Measurements from ENCODE around the gene UBE3A.

Gene UBE3A

DNA sequence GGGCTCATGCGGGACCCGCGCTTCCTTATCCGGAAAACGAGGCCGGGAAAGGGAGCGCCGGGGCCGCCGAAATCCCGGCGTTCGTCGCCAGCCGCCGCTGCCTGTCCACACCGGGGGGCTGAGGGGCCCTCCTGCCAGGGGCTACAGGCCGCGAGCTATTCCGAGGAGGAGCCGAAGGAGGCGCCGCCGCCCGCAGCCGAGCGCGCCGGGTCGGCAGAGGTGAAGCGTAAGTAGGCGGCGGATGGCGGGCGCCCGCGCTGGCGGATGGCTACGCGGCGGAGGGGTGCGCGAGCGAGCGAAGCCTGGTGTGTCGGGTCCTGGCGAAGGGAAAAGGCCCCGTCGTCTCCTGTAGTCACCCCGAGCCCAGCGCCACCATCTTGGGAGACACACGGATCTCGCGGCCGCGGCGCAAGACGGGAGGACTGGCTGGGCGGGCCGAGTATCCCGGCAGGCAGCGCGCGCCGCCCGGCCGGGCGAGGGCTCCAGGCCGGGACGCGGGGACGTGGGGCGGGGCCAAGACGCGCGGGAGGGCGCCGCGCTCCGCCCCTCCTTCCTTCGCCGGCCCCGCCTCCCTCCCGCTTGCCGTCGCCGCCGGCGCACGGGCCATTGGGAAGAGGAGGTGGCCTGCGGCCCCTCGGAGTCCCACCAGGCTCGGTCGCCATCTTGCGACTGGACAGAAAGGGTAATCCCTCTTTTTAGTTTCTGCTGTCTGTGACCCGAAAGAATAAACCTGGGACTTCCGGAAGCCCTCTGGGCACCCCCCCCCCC lies at the start of gene UBE3A:
Gene UBE3A (minus strand): TSS at position 424 of the 768 bp plus-strand sequence. CDS start 29,917 bp downstream, outside the sequence.
- peaks cover 15% of the 10 kb centered on the region for H3K36me3 Mint-ChIP-seq
- H3K27me3 Mint-ChIP-seq, result no peaks in the 10 kb centered on the region
- H3K27ac Mint-ChIP-seq, result peak within 1 kb of the TSS; percentile 97
- peak; percentile 89 for DNase-seq
- peak within 1 kb of the TSS; percentile 97 for H3K4me3 Mint-ChIP-seq
- CTCF ChIA-PET, result interaction anchor here (0.7 kb wide), 1 partner anchor 410 kb away, joined by 4 read pairs; no protein-coding TSS in a partner anchor
- no peaks in the 10 kb centered on the region for H3K9me3 Mint-ChIP-seq
- peaks cover 33% of the 10 kb centered on the region for H3K4me1 Mint-ChIP-seq

DNA sequence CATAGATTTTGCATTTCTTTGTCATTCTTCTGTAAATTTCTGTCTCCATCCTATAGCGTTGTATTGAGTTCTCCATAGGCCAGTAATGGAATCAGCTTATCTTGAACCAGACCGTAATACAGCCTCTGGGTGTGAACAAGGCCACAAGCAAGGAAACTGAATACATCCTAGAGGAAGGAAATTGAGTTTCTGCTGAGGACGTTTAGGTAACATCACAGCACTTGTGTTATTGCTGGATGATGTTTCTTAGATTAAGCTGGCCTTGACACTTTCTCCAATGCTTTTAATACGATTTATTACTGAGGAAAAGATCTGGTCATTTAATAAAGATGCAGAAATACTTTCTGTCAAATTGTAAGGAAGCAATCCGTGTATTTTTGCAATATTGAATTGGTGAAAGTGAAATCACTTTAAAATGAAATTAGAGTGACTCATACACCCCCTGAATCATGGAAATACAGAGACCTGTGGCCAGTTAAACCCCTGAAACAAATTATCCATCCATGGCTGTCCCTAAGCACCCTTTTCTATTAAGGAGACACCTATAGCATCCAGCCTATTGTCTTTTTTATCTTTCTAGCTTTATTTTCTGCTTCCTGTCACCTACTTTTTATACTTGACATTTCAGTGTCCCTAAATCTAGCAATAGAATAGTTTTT lies 48.5 kb upstream of the UBE3A start:
- Mint-ChIP-seq H3K36me3 (no peaks in the 10 kb centered on the region), H3K27me3 (no peaks in the 10 kb centered on the region), H3K27ac (no peak overlapping the region), H3K4me1 (no peaks in the 10 kb centered on the region), H3K4me3 (no peak overlapping the region), H3K9me3 (peaks cover 5% of the 10 kb centered on the region)
- CTCF ChIA-PET, result no interaction called here
- no peak for DNase-seq

DNA sequence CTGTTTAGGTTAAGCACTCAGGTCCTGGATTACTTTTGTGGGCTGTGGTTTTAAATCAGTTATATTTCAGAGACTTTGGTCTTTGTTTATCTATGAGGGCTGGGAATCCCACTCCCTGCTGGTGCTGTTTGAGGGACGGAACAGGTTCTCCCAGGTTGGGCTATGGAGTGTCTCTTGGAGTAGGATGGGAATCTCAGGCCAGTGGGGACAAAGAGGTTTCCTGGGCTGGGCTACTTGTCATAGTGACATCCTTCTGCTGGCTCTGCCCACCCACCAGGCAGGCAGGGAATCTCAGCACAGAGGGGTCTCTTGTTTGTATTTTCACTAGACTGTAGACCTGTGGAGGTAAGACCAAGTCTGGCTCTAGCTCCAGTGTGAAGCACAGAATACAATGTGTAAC lies 47.2 kb upstream of the UBE3A start:
- Mint-ChIP-seq H3K9me3 (peaks cover 5% of the 10 kb centered on the region), H3K27me3 (no peaks in the 10 kb centered on the region), H3K4me3 (no peak overlapping the region), H3K4me1 (no peaks in the 10 kb centered on the region), H3K36me3 (no peaks in the 10 kb centered on the region), H3K27ac (no peak overlapping the region)
- CTCF ChIA-PET, result no interaction called here
- DNase-seq, result no peak

DNA sequence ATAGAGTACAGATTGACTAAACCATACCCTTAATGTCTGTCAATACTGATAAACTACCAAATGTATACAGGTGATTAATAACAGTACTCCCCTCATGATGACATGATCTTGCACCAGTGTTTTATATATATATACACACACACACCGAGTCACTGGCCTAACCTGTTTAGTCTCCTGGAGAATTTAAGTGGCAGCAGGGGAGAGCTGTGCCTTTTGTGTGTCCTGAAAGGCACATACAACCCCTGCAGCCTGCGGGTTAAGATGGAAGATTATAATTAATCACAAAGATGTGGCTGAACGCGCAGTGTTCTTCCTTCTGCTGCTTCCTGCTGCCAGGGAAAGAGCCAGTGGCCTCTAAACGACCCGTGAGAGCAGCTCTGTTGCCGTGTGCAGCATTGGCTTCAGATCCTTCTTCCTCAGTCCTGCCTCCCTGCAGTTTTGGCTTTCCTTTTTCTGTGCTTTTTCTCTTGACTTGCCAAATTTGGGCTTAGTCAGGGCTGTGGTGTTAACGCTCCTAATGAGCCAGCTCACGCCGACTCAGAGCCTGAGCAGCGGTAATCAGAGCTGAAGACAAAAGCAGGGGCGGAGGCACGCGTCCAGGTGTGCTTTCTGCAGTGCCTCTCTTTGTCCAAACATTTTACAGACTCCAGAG lies 42.5 kb upstream of the UBE3A start:
- Mint-ChIP-seq H3K4me3 (no peak overlapping the region), H3K36me3 (no peaks in the 10 kb centered on the region), H3K27me3 (no peaks in the 10 kb centered on the region), H3K9me3 (peaks cover 2% of the 10 kb centered on the region), H3K4me1 (no peaks in the 10 kb centered on the region), H3K27ac (no peak overlapping the region)
- no peak for DNase-seq
- CTCF ChIA-PET, result no interaction called here

DNA sequence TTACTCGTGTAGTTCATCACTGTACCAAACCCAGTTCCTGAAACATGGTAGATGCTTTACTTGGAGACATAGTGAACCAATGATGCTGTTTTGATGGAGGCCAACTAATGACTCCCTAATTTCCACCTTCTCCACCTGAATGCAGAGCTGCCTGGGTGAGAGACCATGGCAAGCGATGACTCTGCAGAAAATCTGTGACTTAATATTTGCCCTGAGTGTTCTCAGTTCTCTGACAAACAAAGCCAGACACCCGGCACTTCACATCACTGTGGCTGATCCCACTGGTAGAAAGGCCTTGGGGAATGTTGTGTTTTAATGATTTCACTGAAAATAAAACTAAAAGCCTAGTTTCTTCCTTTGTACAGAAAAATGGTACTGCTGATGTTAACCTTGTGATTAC lies 39.5 kb upstream of the UBE3A start:
- H3K27ac Mint-ChIP-seq, result no peak overlapping the region
- H3K4me1 Mint-ChIP-seq, result no peaks in the 10 kb centered on the region
- no peaks in the 10 kb centered on the region for H3K27me3 Mint-ChIP-seq
- DNase-seq, result no peak
- no peaks in the 10 kb centered on the region for H3K9me3 Mint-ChIP-seq
- H3K36me3 Mint-ChIP-seq, result no peaks in the 10 kb centered on the region
- CTCF ChIA-PET, result no interaction called here
- no peak overlapping the region for H3K4me3 Mint-ChIP-seq

DNA sequence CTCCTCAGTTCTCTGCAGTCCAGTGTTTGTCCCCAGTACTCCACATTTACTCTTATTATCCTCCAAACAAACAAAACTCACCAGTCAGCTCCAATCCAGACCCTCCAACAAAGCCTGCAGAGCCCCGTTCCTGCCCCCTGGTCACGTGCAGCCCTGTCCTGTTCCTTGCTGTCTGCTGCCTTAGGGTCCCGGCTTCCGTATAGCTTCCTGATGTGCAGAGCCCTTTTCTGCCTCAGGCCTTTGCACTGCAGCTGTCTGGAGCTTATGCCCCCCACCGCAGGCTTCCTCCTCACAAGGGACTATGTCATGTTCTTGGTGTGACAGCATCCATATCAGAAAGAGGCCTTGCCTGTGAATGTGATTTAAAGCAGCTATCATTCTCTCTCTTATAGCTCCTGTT lies 39.0 kb upstream of the UBE3A start:
- CTCF ChIA-PET, result no interaction called here
- no peak for DNase-seq
- H3K27ac Mint-ChIP-seq, result no peak overlapping the region
- no peaks in the 10 kb centered on the region for H3K27me3 Mint-ChIP-seq
- no peaks in the 10 kb centered on the region for H3K4me1 Mint-ChIP-seq
- H3K36me3 Mint-ChIP-seq, result no peaks in the 10 kb centered on the region
- H3K4me3 Mint-ChIP-seq, result no peak overlapping the region
- H3K9me3 Mint-ChIP-seq, result peaks cover 2% of the 10 kb centered on the region

DNA sequence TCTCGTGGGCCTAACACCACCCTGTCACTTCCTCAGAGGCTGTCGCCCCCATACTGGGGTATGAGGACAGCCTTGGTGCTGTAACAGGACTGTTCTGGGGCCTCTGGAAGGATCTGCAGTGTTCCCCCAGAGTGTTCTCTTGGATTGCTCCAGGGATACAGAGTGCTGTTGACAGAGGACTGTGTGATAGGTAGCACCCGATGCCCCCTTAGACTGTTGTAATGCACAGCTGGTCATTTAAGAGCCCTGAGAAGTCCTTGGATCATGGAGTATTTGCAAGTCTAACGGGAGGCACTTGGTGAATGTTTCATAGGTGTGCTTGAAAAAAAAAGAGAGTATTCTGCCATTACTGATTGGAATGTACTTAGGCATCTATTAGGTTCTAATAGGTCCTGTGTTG lies 35.4 kb upstream of the UBE3A start:
- no peak overlapping the region for H3K4me3 Mint-ChIP-seq

DNA sequence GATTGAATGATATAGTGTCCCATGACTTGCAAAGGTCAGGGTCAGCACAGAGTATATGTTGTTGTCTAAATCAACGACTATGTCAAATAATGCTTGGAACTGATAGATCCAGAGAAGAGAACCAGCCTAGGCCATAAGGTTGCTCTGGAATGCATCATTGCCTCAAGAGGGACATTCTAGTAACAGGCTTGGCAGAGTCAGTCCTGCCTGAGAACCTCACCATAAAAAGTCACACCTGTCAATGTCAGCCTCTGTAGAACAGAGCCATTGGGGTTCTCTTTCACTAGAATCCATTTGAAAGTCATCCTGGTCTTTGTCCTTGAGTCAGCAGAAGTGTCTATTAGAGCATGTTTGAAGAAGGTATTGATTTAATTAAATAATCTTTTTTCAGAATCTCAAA lies 31.4 kb upstream of the UBE3A start:
- no peak overlapping the region for H3K27ac Mint-ChIP-seq
- CTCF ChIA-PET, result no interaction called here
- H3K9me3 Mint-ChIP-seq, result peaks cover 4% of the 10 kb centered on the region
- no peaks in the 10 kb centered on the region for H3K4me1 Mint-ChIP-seq
- H3K4me3 Mint-ChIP-seq, result no peak overlapping the region
- DNase-seq, result no peak
- H3K36me3 Mint-ChIP-seq, result no peaks in the 10 kb centered on the region
- no peaks in the 10 kb centered on the region for H3K27me3 Mint-ChIP-seq

More for the DNA sequence above, 35.4 kb upstream of the UBE3A start:
- DNase-seq, result no peak
- Mint-ChIP-seq H3K27me3 (no peaks in the 10 kb centered on the region), H3K36me3 (no peaks in the 10 kb centered on the region), H3K4me1 (no peaks in the 10 kb centered on the region), H3K27ac (no peak overlapping the region), H3K9me3 (peaks cover 4% of the 10 kb centered on the region)
- CTCF ChIA-PET, result no interaction called here

DNA sequence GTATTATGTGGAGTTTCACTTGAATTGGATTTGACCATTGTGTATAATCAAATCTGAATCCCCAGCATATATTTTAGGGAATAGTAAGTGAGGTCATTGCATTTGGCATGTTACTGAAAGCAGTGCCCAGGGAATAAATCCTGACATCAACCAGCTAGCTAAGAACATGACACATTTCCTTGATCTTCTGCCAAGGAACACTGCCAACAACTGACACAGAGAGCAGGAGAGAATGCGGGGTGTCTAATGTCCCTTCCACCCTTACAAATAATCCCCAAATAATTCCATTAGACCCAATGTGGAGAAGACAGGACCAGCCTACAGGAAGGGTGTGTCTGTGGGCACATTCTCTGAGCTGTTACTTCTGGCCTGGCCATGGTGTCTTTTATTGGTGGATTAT lies 30.6 kb upstream of the UBE3A start:
- Mint-ChIP-seq H3K36me3 (no peaks in the 10 kb centered on the region), H3K4me1 (no peaks in the 10 kb centered on the region), H3K9me3 (peaks cover 4% of the 10 kb centered on the region), H3K4me3 (no peak overlapping the region), H3K27me3 (no peaks in the 10 kb centered on the region), H3K27ac (no peak overlapping the region)
- no peak for DNase-seq
- CTCF ChIA-PET, result no interaction called here

DNA sequence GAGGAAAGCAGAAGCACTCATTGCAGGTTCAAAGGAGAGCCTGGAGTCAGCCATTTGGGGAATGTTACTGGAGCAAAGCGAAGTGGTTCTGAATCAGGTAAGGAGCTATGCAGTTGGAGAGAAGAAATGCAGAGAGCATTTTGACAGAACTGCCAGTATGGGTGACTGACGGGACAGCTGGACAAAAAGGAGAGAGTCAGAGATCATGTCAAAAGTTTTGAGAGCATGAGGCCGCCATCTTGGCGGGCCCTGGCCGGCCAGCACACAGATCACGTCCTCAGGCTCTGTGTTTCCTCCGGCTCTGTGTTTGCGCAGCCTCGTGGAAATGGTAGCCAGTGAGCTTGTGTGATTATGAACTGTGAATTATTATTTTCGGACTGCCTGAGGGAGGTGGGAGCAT lies 29.8 kb upstream of the UBE3A start:
- no peak overlapping the region for H3K27ac Mint-ChIP-seq
- CTCF ChIA-PET, result no interaction called here
- H3K27me3 Mint-ChIP-seq, result no peaks in the 10 kb centered on the region
- H3K4me3 Mint-ChIP-seq, result no peak overlapping the region
- H3K4me1 Mint-ChIP-seq, result no peaks in the 10 kb centered on the region
- H3K9me3 Mint-ChIP-seq, result peaks cover 4% of the 10 kb centered on the region
- H3K36me3 Mint-ChIP-seq, result no peaks in the 10 kb centered on the region
- no peak for DNase-seq

DNA sequence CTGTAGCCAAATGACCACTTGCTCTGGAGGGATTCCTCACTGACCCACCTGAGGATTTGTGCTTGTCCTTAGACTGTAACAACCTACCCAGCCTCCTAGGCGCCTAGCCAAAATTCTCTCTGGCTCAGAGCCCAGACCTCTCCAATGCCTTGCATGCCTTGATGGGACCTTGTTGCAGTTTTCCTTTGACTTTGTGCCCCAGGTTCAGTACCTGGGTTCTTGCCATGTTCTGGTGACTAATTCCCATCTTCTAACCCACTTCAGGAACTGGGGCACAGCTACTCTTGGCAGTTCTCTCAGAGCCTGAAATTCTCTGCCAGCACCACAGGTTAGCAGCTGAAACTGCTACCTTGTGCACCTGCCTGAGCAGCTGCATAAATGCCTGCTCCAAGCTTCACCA lies 27.0 kb upstream of the UBE3A start:
- Mint-ChIP-seq H3K27ac (no peak overlapping the region), H3K9me3 (no peaks in the 10 kb centered on the region), H3K4me3 (no peak overlapping the region), H3K36me3 (no peaks in the 10 kb centered on the region), H3K4me1 (no peaks in the 10 kb centered on the region), H3K27me3 (no peaks in the 10 kb centered on the region)
- no peak for DNase-seq
- CTCF ChIA-PET, result no interaction called here

DNA sequence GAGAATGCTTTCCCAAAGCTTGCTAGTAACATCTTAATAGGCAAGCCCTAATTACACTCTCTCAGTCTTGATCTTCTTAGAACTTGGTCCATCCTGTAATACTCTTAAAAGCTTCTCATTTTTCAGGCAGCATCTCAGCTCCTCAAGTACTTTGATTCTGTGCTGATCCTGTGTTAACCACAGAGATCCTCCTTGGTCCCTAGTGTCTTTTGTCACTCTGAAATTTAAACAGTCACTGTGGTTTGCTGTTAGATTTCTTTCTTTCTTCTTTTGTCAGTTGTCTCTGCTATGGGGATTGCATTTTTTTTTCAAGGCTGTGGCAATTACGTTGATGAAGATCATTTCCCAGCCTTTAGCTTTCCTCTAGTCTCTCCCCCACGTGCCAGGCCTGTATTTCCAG lies 26.0 kb upstream of the UBE3A start:
- Mint-ChIP-seq H3K27me3 (no peaks in the 10 kb centered on the region), H3K36me3 (no peaks in the 10 kb centered on the region), H3K27ac (no peak overlapping the region), H3K4me1 (no peaks in the 10 kb centered on the region), H3K4me3 (no peak overlapping the region), H3K9me3 (no peaks in the 10 kb centered on the region)
- DNase-seq, result no peak
- CTCF ChIA-PET, result no interaction called here

DNA sequence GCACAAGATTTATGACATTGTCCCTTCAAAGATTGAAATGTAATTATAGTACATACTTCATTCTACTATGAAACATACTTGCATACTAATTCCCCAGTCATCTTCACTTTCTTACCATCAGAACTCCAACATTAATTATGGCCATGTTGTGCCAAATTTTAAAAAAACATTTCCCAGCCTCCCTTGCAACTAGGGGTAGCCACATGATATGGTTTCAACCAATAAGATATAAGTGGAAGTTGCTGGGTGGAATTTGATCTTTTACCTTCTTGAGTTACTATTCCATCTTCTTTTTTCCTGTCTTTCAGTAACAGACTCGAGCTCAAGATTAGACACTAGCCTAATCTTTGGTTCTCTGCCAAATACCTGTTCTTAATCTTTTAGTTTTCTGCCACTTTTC lies 25.6 kb upstream of the UBE3A start:
- no peak overlapping the region for H3K27ac Mint-ChIP-seq
- no peaks in the 10 kb centered on the region for H3K27me3 Mint-ChIP-seq
- H3K4me1 Mint-ChIP-seq, result no peaks in the 10 kb centered on the region
- H3K9me3 Mint-ChIP-seq, result no peaks in the 10 kb centered on the region
- CTCF ChIA-PET, result no interaction called here
- no peak for DNase-seq
- no peak overlapping the region for H3K4me3 Mint-ChIP-seq
- H3K36me3 Mint-ChIP-seq, result no peaks in the 10 kb centered on the region

DNA sequence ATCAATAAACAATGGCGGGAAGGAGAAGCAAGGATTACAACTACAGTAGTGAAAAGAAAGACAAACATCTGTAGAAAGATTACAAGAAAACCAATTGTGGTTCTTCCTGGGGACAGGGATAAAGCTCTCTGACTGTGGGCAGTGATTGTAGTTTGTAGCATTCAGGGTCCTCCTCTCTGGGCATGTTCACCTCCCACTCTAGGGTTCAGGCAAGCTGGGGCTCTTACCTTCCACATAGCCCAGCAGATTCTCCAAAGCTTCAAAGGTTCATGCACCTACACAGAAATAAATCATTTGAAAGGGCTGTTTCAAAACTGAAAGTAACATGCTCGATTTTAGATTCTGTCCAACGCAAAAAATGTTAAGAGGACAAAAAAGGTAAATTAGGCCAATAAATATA lies 17.4 kb upstream of the UBE3A start:
- Mint-ChIP-seq H3K4me1 (no peaks in the 10 kb centered on the region), H3K9me3 (peaks cover 3% of the 10 kb centered on the region), H3K4me3 (no peak overlapping the region), H3K27ac (no peak overlapping the region), H3K36me3 (no peaks in the 10 kb centered on the region), H3K27me3 (no peaks in the 10 kb centered on the region)
- CTCF ChIA-PET, result no interaction called here
- no peak for DNase-seq

DNA sequence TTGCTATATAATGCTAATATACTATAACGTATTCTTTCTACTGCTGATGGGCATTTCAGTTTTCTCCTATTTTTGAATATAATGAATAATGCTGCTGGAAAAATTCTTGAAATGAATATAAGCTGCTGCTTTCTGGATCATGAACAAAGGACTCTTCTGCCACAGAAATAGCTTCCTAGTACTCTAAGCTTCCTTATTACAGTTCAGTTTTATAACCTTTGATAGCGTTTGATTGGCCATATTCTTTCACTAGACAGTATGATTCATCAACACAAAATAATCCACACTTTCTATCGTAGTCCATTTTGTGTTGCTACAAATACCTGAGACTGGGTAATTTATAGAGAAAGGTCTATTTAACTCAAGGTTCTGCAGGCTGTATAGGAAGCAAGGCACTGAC lies 16.4 kb upstream of the UBE3A start:
- CTCF ChIA-PET, result no interaction called here
- no peak for DNase-seq
- Mint-ChIP-seq H3K27ac (no peak overlapping the region), H3K27me3 (no peaks in the 10 kb centered on the region), H3K4me1 (no peaks in the 10 kb centered on the region), H3K9me3 (peaks cover 5% of the 10 kb centered on the region), H3K36me3 (no peaks in the 10 kb centered on the region), H3K4me3 (no peak overlapping the region)

Data from activated naive CD4-positive, alpha-beta T cell treated with anti-CD3 and anti-CD28 coated beads, Interleukin-2, amount 10 ng/mL, durations not matched to agents 7 days and 5 days (primary cell).